Effector memory CD4-positive, alpha-beta T cell (primary cell): ENCODE results near the gene TOMM40L.
A peak's percentile ranks its signal among the peaks of the same experiment; 100 is the strongest.

Experiments used
- DNase-seq, 3 donors: peaks; one replicate each; pipeline ENCODE4 v3.0.0-alpha.2; 2020
- H3K27ac ChIP-seq: 2 replicates; pipeline ENCODE4 v1.7.0; 2013; ENCODE audit warnings: mild to moderate bottlenecking, low read length, moderate library complexity; ENCODE audit not compliant: insufficient read depth, poor library complexity, severe bottlenecking
- H3K27me3 ChIP-seq: replicated peaks from 2 replicates; pipeline ENCODE4 v1.7.0; 2013; ENCODE audit warnings: mild to moderate bottlenecking, low read length; ENCODE audit not compliant: insufficient read depth, control insufficient read depth, poor library complexity, severe bottlenecking
- H3K36me3 ChIP-seq: 2 replicates; pipeline ENCODE4 v1.7.0; 2013; ENCODE audit warnings: mild to moderate bottlenecking, low read length, moderate library complexity; ENCODE audit not compliant: control insufficient read depth, insufficient read depth
- H3K4me1 ChIP-seq: 2 replicates; pipeline ENCODE4 v1.7.0; 2013; ENCODE audit warnings: low read length, mild to moderate bottlenecking; ENCODE audit not compliant: control insufficient read depth, insufficient read depth, poor library complexity, severe bottlenecking
- H3K4me3 ChIP-seq: 2 replicates; pipeline ENCODE4 v1.7.0; 2013; ENCODE audit warnings: low read length, low read depth, mild to moderate bottlenecking; ENCODE audit not compliant: insufficient read depth, poor library complexity, severe bottlenecking
- H3K9me3 ChIP-seq: 2 replicates; pipeline ENCODE4 v1.7.0; 2013; ENCODE audit warnings: mild to moderate bottlenecking, low read length, moderate library complexity; ENCODE audit not compliant: control insufficient read depth

Gene TOMM40L

GRCh38 chr1:161196521-161197451 is 29.1 kb upstream of the TOMM40L start:
- Histone ChIP-seq H3K4me3 (no peak overlapping the region), H3K4me1 (peaks cover 22% of the 10 kb centered on the region), H3K27ac (no peak overlapping the region)

GRCh38 chr1:161197560-161198193 is 28.2 kb upstream of the TOMM40L start:
- Histone ChIP-seq H3K27me3 (no peaks in the 10 kb centered on the region), H3K4me3 (no peak overlapping the region), H3K4me1 (peaks cover 23% of the 10 kb centered on the region), H3K36me3 (no peaks in the 10 kb centered on the region), H3K27ac (no peak overlapping the region), H3K9me3 (no peaks in the 10 kb centered on the region)
- no peak for DNase-seq

More at GRCh38 chr1:161196521-161197451, 29.1 kb upstream of the TOMM40L start:
- Histone ChIP-seq H3K36me3 (no peaks in the 10 kb centered on the region), H3K9me3 (no peaks in the 10 kb centered on the region), H3K27me3 (no peaks in the 10 kb centered on the region)
- no peak for DNase-seq

GRCh38 chr1:161198194-161198896 is 27.5 kb upstream of the TOMM40L start:
- no peaks in the 10 kb centered on the region for H3K9me3 ChIP-seq

GRCh38 chr1:161198897-161199431 is 26.9 kb upstream of the TOMM40L start, which contains the start of gene ADAMTS4:
ADAMTS4 (minus strand) TSS chr1:161199054; CDS start chr1:161198627, 427 bp downstream.
- Histone ChIP-seq H3K4me1 (peaks cover 32% of the 10 kb centered on the region), H3K36me3 (peaks cover 3% of the 10 kb centered on the region), H3K9me3 (no peaks in the 10 kb centered on the region), H3K4me3 (no peak within 1 kb of the TSS), H3K27ac (no peak within 1 kb of the TSS), H3K27me3 (no peaks in the 10 kb centered on the region)
- DNase-seq, result no peak

More at GRCh38 chr1:161198194-161198896, 27.5 kb upstream of the TOMM40L start:
- no peak overlapping the region for H3K4me3 ChIP-seq
- H3K36me3 ChIP-seq, result no peaks in the 10 kb centered on the region
- H3K27ac ChIP-seq, result no peak overlapping the region
- no peak for DNase-seq
- H3K27me3 ChIP-seq, result no peaks in the 10 kb centered on the region
- H3K4me1 ChIP-seq, result peaks cover 27% of the 10 kb centered on the region

GRCh38 chr1:161199506-161200139 is 26.2 kb upstream of the TOMM40L start:
- H3K9me3 ChIP-seq, result no peaks in the 10 kb centered on the region
- no peak overlapping the region for H3K27ac ChIP-seq

GRCh38 chr1:161200421-161200991 is 25.4 kb upstream of the TOMM40L start:
- H3K4me1 ChIP-seq, result peaks cover 36% of the 10 kb centered on the region
- no peak overlapping the region for H3K27ac ChIP-seq
- no peaks in the 10 kb centered on the region for H3K27me3 ChIP-seq
- no peaks in the 10 kb centered on the region for H3K9me3 ChIP-seq
- H3K36me3 ChIP-seq, result peaks cover 6% of the 10 kb centered on the region
- DNase-seq, result no peak
- no peak overlapping the region for H3K4me3 ChIP-seq

More at GRCh38 chr1:161199506-161200139, 26.2 kb upstream of the TOMM40L start:
- no peak for DNase-seq
- Histone ChIP-seq H3K4me1 (peaks cover 36% of the 10 kb centered on the region), H3K4me3 (no peak overlapping the region), H3K27me3 (no peaks in the 10 kb centered on the region), H3K36me3 (peaks cover 6% of the 10 kb centered on the region)

- Histone ChIP-seq H3K4me3 (peak overlapping the region; percentile 92), H3K36me3 (peaks cover 6% of the 10 kb centered on the region), H3K27me3 (no peaks in the 10 kb centered on the region), H3K9me3 (no peaks in the 10 kb centered on the region), H3K27ac (peak overlapping the region; percentile 90), H3K4me1 (peaks cover 36% of the 10 kb centered on the region)
- no peak for DNase-seq
These were observed 24.6 kb upstream of the TOMM40L start for GRCh38 chr1:161200992-161201835.

- peaks cover 15% of the 10 kb centered on the region for H3K36me3 ChIP-seq
- no peaks in the 10 kb centered on the region for H3K9me3 ChIP-seq
- peak; percentile 92 to 96 (median 93) for DNase-seq
- H3K4me1 ChIP-seq, result peaks cover 36% of the 10 kb centered on the region
- peak within 1 kb of the TSS; percentile 90 for H3K27ac ChIP-seq
- peak within 1 kb of the TSS; percentile 92 for H3K4me3 ChIP-seq
- H3K27me3 ChIP-seq, result no peaks in the 10 kb centered on the region
These were observed 23.8 kb upstream of the TOMM40L start, which contains the start of gene NDUFS2 for GRCh38 chr1:161201836-161202712. NDUFS2 (plus strand) TSS chr1:161202367; CDS start chr1:161202386, 19 bp downstream.
